NT2/D1 (cell line): ENCODE measurements around the gene NDUFA7.

Experiments used
- SUZ12 ChIP-seq: IDR thresholded peaks from 2 replicates; pipeline ENCODE4 v1.6.1; 2011; ENCODE audit not compliant: insufficient read length, insufficient read depth; ENCODE audit errors: extremely low read depth
- YY1 ChIP-seq: IDR thresholded peaks from 2 replicates; pipeline ENCODE4 v1.6.1; 2011; ENCODE audit not compliant: insufficient read length, insufficient read depth

- TF ChIP-seq YY1 (no peak), SUZ12 (no peak)
Observed at GRCh38 chr19:8357007-8357521, 35.9 kb upstream of the NDUFA7 start.
